SK-N-SH (cell line): ENCODE measurements around the gene CDK8. TPM values are rescaled to one million over a fixed set of nuclear protein-coding genes. Genes with fewer than 3 reads are reported as not detected.

Source experiments
- CTCF ChIA-PET: fragments of 300-600, 350-600 bp; formaldehyde crosslinking; extraction: SDS; loops from one replicate; lab custom pipeline; 2021; lab: Yijun Ruan, JAX
- POLR2A ChIA-PET: fragments of 350-600 bp; sonication (Branson Sonifier 250); formaldehyde crosslinking; extraction: SDS; loops from one replicate; lab custom pipeline; 2020; ENCODE audit warnings: antibody characterized with exemption, inconsistent platforms; lab: Yijun Ruan, JAX
- DNase-seq: peaks from one replicate; pipeline ENCODE4 v3.0.0; 2012
- H2AFZ ChIP-seq: fragments of 200-600 bp; sonication (generic); 2 replicates; pipeline ENCODE4 v1.8.1; 2016; ENCODE audit warnings: antibody characterized with exemption, mild to moderate bottlenecking, low read depth
- H3F3A ChIP-seq: fragments of 200-600 bp; sonication (generic); replicated peaks from 2 replicates; pipeline ENCODE3; 2016; ENCODE audit warnings: antibody characterized with exemption, mild to moderate bottlenecking; ENCODE audit not compliant: insufficient read depth
- H3K27ac ChIP-seq, 2 experiments: fragments of 200-500 bp in 1 of 2; fragments of 200-600 bp in 1 of 2; sonication (Bioruptor generic) in 1 of 2; sonication (generic), shearing (Covaris generic) in 1 of 2; 2 replicates each; pipeline versions ENCODE4 v1.5.1 to v1.6.1; 2014 to 2016; ENCODE audit warnings: low read depth in 2 of 2, inconsistent platforms in 1 of 2, low read length in 1 of 2, mild to moderate bottlenecking in 1 of 2, mixed read lengths in 1 of 2
- H3K27me3 ChIP-seq: fragments of 200-600 bp; sonication (generic), shearing (Covaris generic); 2 replicates; pipeline ENCODE4 v1.6.1; 2016; ENCODE audit warnings: mixed run types; ENCODE audit not compliant: insufficient read depth
- H3K36me3 ChIP-seq, 2 experiments: fragments of 200-500 bp in 1 of 2; fragments of 200-600 bp in 1 of 2; sonication (Bioruptor generic) in 1 of 2; sonication (generic) in 1 of 2; replicated peaks in 1 of 2; 2 replicates each; pipeline versions ENCODE3 to v1.5.1; 2014 to 2016; ENCODE audit warnings: low read length in 1 of 2, mild to moderate bottlenecking in 1 of 2; ENCODE audit not compliant: insufficient read depth in 2 of 2, control insufficient read depth in 1 of 2
- H3K4me1 ChIP-seq, 2 experiments: fragments of 200-500 bp in 1 of 2; fragments of 200-600 bp in 1 of 2; sonication (Bioruptor generic) in 1 of 2; sonication (generic), shearing (Covaris generic) in 1 of 2; 2 replicates each; pipeline versions ENCODE4 v1.5.1 to v1.6.1; 2014 to 2016; ENCODE audit warnings: low read depth in 1 of 2, low read length in 1 of 2, mixed run types in 1 of 2; ENCODE audit not compliant: insufficient read depth in 2 of 2, control insufficient read depth in 1 of 2
- H3K4me2 ChIP-seq: fragments of 200-600 bp; sonication (generic), shearing (Covaris generic); 2 replicates; pipeline ENCODE4 v1.6.1; 2017; ENCODE audit warnings: mixed run types
- H3K4me3 ChIP-seq, 2 experiments: fragments of 200-500 bp in 1 of 2; fragments of 200-600 bp in 1 of 2; sonication (Bioruptor generic) in 1 of 2; sonication (generic), shearing (Covaris generic) in 1 of 2; 2 replicates each; pipeline versions ENCODE4 v1.5.1 to v1.8.1; 2014 to 2016; ENCODE audit warnings: low read depth in 2 of 2, inconsistent platforms in 1 of 2, low read length in 1 of 2, mild to moderate bottlenecking in 1 of 2, mixed read lengths in 1 of 2, moderate library complexity in 1 of 2
- H3K79me2 ChIP-seq: fragments of 200-600 bp; sonication (generic); 2 replicates; pipeline ENCODE4 v1.8.1; 2017; ENCODE audit warnings: mild to moderate bottlenecking; ENCODE audit not compliant: insufficient read depth
- H3K9ac ChIP-seq: fragments of 200-600 bp; sonication (generic); 2 replicates; pipeline ENCODE4 v1.6.1; 2017; ENCODE audit warnings: mixed run types
- H3K9me2 ChIP-seq: fragments of 200-600 bp; sonication (generic); 2 replicates; pipeline ENCODE4 v1.6.1; 2017; ENCODE audit warnings: mixed run types
- H3K9me3 ChIP-seq: fragments of 200-600 bp; sonication (generic); 2 replicates; pipeline ENCODE4 v1.6.1; 2017; ENCODE audit warnings: mixed run types, mild to moderate bottlenecking, moderate library complexity
- H4K20me1 ChIP-seq: fragments of 200-600 bp; sonication (generic); 2 replicates; pipeline ENCODE4 v1.6.1; 2017; ENCODE audit warnings: mild to moderate bottlenecking, mixed run types; ENCODE audit not compliant: insufficient read depth
- CTCF ChIP-seq: fragments of 200-600 bp; sonication (generic); IDR thresholded peaks from 2 replicates; pipeline ENCODE4 v1.6.1; 2017; ENCODE audit warnings: antibody characterized with exemption, mild to moderate bottlenecking, moderate library complexity
- FOSL2 ChIP-seq: IDR thresholded peaks from 2 replicates; pipeline ENCODE4 v1.4.0; 2012; ENCODE audit warnings: low read depth, mild to moderate bottlenecking, moderate library complexity, borderline replicate concordance
- GATA2 ChIP-seq: sonication (generic); formaldehyde crosslinking; IDR thresholded peaks from 2 replicates; pipeline ENCODE4 v1.5.0; 2020; ENCODE audit warnings: mild to moderate bottlenecking, missing genetic modification reagents
- IRF3 ChIP-seq: fragments of 150-350 bp; IDR thresholded peaks from 2 replicates; pipeline ENCODE4 v1.6.1; 2016; ENCODE audit warnings: mild to moderate bottlenecking, low read depth, low read length
- JUND ChIP-seq: IDR thresholded peaks from 2 replicates; pipeline ENCODE4 v1.4.0; 2012
- MEF2A ChIP-seq: IDR thresholded peaks from 2 replicates; pipeline ENCODE4 v1.4.0; 2012; ENCODE audit warnings: low read depth, borderline replicate concordance
- NFIC ChIP-seq: IDR thresholded peaks from 2 replicates; pipeline ENCODE4 v1.4.0; 2012; ENCODE audit warnings: borderline replicate concordance
- NRF1 ChIP-seq: IDR thresholded peaks from 2 replicates; pipeline ENCODE4 v1.6.1; 2012; ENCODE audit warnings: low read depth, mild to moderate bottlenecking, low read length
- RCOR1 ChIP-seq: fragments of 150-350 bp; IDR thresholded peaks from 2 replicates; pipeline ENCODE4 v1.6.1; 2017; ENCODE audit warnings: antibody characterized with exemption, low read length
- REST ChIP-seq: IDR thresholded peaks from 2 replicates; pipeline ENCODE4 v1.6.1; 2012; ENCODE audit warnings: mild to moderate bottlenecking, low read depth, low read length, moderate library complexity
- RFX5 ChIP-seq: IDR thresholded peaks from 2 replicates; pipeline ENCODE4 v1.6.1; 2012; ENCODE audit warnings: mild to moderate bottlenecking, improper control_type of control experiment, low read length
- SIN3A ChIP-seq: IDR thresholded peaks from 2 replicates; pipeline ENCODE4 v1.6.1; 2012; ENCODE audit warnings: low read depth, mild to moderate bottlenecking, low read length, moderate library complexity, borderline replicate concordance
- SMC3 ChIP-seq: IDR thresholded peaks from 2 replicates; pipeline ENCODE4 v1.6.1; 2012; ENCODE audit warnings: low read depth, low read length, improper control_type of control experiment
- TAF1 ChIP-seq: IDR thresholded peaks from 2 replicates; pipeline ENCODE4 v1.6.1; 2012; ENCODE audit warnings: low read depth, mild to moderate bottlenecking, low read length, moderate library complexity, borderline replicate concordance
- USF2 ChIP-seq: fragments of 150-350 bp; IDR thresholded peaks from 2 replicates; pipeline ENCODE4 v1.6.1; 2017; ENCODE audit warnings: antibody characterized with exemption, low read length, low read depth, borderline replicate concordance
- YY1 ChIP-seq: IDR thresholded peaks from 2 replicates; pipeline ENCODE4 v1.4.0; 2012; ENCODE audit warnings: low read depth, mild to moderate bottlenecking
- ZBTB33 ChIP-seq: IDR thresholded peaks from 2 replicates; pipeline ENCODE4 v1.4.0; 2012; ENCODE audit warnings: low read depth, borderline replicate concordance
- WGBS: methylation state at CpG from one replicate; pipeline ENCODE4 v1.1.6; 2017; ENCODE audit warnings: low lambda C conversion rate; 5-methylcytosine and 5-hydroxymethylcytosine counted together
- polyA plus RNA-seq, 3 experiments: library from polyadenylated mRNA; depleted of rRNA; stranded (reverse); fragments of >200 nt; gene quantifications; 2 replicates each; pipeline ENCODE4 v1.2.3, GENCODE V29; 2012
- TF ChIP-seq, protein P1 (sequence below): IDR thresholded peaks from 2 replicates; pipeline ENCODE4 v1.4.0; 2012; ENCODE audit warnings: low read depth
- TF ChIP-seq, protein P2 (sequence below): IDR thresholded peaks from 2 replicates; pipeline ENCODE4 v1.4.0; 2012; ENCODE audit warnings: low read depth, borderline replicate concordance

CDK8 gene
- polyA plus RNA-seq, 1 of the 3 experiments (the other 2 are of a cell fraction) = 10.1 TPM

GRCh38 chr13:26236296-26236695, 17.6 kb upstream of the CDK8 start:
- peaks cover 0 to under 1% of the 10 kb centered on the region in 2 experiments; a peak in 1 of 4 replicates for H3K4me1 ChIP-seq
- no peaks in the 10 kb centered on the region for H3K27me3 ChIP-seq
- CTCF ChIA-PET = interaction anchor here (0.7 to 1.5 kb wide), 4 partner anchors 9 to 260 kb away, joined by 3 to 7 read pairs (median 4); no protein-coding TSS in a partner anchor
- H3K9ac ChIP-seq = no peak overlapping the region
- POLR2A ChIA-PET = no interaction called here
- no peak overlapping the region for H3K4me3 ChIP-seq
- H3K27ac ChIP-seq = no peak overlapping the region
- H3K79me2 ChIP-seq = no peaks in the 10 kb centered on the region
- no peak for TF ChIP-seq ZBTB33
- TF ChIP-seq SMC3 = no peak
- TF ChIP-seq RFX5 = no peak
- TF ChIP-seq YY1 = no peak
- TF ChIP-seq JUND = no peak
- TF ChIP-seq IRF3 = no peak
- no peak for TF ChIP-seq FOSL2
- TF ChIP-seq, protein P1, sequence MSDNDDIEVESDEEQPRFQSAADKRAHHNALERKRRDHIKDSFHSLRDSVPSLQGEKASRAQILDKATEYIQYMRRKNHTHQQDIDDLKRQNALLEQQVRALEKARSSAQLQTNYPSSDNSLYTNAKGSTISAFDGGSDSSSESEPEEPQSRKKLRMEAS = no peak
- TF ChIP-seq CTCF = no peak
- no peak for TF ChIP-seq TAF1
- TF ChIP-seq SIN3A = no peak
- no peak for TF ChIP-seq RCOR1
- TF ChIP-seq NRF1 = no peak
- TF ChIP-seq, protein P2, sequence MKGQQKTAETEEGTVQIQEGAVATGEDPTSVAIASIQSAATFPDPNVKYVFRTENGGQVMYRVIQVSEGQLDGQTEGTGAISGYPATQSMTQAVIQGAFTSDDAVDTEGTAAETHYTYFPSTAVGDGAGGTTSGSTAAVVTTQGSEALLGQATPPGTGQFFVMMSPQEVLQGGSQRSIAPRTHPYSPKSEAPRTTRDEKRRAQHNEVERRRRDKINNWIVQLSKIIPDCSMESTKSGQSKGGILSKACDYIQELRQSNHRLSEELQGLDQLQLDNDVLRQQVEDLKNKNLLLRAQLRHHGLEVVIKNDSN = no peak
- no peak for TF ChIP-seq USF2
- no peak for TF ChIP-seq MEF2A
- TF ChIP-seq NFIC = no peak
- no peak for TF ChIP-seq GATA2 (CRISPR knock-in tag)
- TF ChIP-seq REST = no peak
- H3F3A ChIP-seq = no peaks in the 10 kb centered on the region
- no peaks in the 10 kb centered on the region for H4K20me1 ChIP-seq
- H3K9me2 ChIP-seq = no peaks in the 10 kb centered on the region
- H3K36me3 ChIP-seq = no peaks in the 10 kb centered on the region
- no peak overlapping the region for H2AFZ ChIP-seq
- no peak for DNase-seq
- H3K9me3 ChIP-seq = no peaks in the 10 kb centered on the region
- 9% methylated on average over 1 of the region's 1 CpG for WGBS
- H3K4me2 ChIP-seq = no peak overlapping the region
